ENCODE measurements around the gene HOXC11. TPM values are rescaled to one million over a fixed set of nuclear protein-coding genes. Genes with fewer than 3 reads are reported as not detected.

Gene HOXC11
- total and polyA plus RNA-seq, 4 experiments from 2014 or later = not detected

DNA sequence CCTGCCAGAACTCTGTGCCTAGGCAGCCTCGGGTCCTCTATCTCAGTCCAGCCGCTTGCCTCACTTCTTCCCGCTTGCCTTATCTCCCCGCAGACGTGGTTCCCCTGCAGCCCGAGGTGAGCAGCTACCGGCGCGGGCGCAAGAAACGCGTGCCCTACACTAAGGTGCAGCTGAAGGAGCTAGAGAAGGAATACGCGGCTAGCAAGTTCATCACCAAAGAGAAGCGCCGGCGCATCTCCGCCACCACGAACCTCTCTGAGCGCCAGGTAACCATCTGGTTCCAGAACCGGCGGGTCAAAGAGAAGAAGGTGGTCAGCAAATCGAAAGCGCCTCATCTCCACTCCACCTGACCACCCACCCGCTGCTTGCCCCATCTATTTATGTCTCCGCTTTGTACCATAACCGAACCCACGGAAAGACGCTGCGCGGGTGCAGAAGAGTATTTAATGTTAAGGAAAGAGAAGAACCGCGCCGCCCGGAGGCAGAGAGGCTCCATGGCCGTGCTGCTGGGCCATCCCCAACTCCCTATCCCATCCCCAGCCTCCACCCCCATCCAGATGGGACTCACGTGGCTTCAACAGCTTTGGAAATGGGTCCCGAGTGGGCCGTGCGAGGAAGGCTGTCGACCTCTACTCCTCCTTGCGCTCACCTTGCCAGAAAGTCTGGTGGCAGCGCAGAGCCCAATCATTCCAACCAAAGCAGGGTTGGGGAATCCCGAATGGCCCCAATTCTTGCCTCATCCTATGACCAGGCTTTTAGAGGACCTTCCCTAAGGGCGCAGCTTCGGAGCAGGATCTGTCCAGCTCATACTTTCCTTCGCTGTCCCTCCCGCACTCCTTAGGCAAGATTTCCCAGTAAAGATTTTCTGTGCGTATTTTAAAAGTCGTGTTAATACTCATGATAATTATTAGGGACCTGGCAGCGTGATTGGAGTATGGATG, 27.7 kb upstream of the HOXC11 start:
- no peak for DNase-seq
- CTCF ChIA-PET (ENCODE audit: partially characterized antibody) = interaction anchor here (0.7 kb wide), 1 partner anchor 260 kb away, joined by 3 read pairs; no protein-coding TSS in a partner anchor
- Mint-ChIP-seq H3K9me3 (peaks cover 0 to 10% (median 2%) of the 10 kb centered on the region in 8 donors), H3K27ac (peak overlapping the region in 2 of 7 donors; percentile 10 to 63), H3K27me3 (peaks cover 77 to 84% of the 10 kb centered on the region in 2 donors), H3K4me1 (peaks cover under 1 to 7% (median 3%) of the 10 kb centered on the region in 4 donors), H3K4me3 (peak overlapping the region in 1 of 8 donors; percentile 29), H3K36me3 (no peaks in the 10 kb centered on the region)
- intact Hi-C loops (cut with micrococcal nuclease) = no loop called here
- Histone ChIP-seq H3K4me3 (ENCODE audit: low read length in 2 of 2) (no peak overlapping the region), H3K4me1 (ENCODE audit: insufficient read depth, low read length) (no peaks in the 10 kb centered on the region), H3K27ac (ENCODE audit: low read depth, low read length) (no peak overlapping the region), H3K27me3 (ENCODE audit: insufficient read depth, low read length) (peaks cover 73% of the 10 kb centered on the region), H3K36me3 (ENCODE audit: insufficient read depth, low read length) (no peaks in the 10 kb centered on the region), H3K9me3 (ENCODE audit: control insufficient read depth in 1 of 2, low read length in 2 of 2) (no peaks in the 10 kb centered on the region)
- POLR2A ChIA-PET (ENCODE audit: partially characterized antibody) = no interaction called here

DNA sequence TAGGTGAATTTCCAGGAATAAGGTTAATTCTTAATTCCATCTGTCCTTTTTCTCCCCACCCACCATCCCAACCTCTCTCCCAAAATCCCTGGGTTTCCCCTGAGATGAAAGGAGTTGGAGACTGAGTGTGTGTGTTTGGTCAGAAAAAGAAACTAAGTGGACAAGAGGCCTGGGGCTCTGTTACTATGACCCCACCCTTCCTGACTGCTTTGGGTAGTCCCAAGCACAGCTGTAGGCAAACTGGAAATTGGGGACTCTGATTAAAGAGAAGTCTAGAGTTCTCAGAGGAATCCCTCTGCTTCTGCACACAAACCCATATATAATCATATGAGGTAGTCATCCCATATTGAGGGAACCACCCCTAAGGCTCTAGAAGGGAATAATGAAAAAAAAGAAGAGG, 25.2 kb upstream of the HOXC11 start:
- no peaks in the 10 kb centered on the region for H3K9me3 ChIP-seq (ENCODE audit: control insufficient read depth in 1 of 2, low read length in 2 of 2)
- POLR2A ChIA-PET (ENCODE audit: partially characterized antibody) = no interaction called here
- peaks cover 74 to 85% of the 10 kb centered on the region in 2 donors for H3K27me3 Mint-ChIP-seq

DNA sequence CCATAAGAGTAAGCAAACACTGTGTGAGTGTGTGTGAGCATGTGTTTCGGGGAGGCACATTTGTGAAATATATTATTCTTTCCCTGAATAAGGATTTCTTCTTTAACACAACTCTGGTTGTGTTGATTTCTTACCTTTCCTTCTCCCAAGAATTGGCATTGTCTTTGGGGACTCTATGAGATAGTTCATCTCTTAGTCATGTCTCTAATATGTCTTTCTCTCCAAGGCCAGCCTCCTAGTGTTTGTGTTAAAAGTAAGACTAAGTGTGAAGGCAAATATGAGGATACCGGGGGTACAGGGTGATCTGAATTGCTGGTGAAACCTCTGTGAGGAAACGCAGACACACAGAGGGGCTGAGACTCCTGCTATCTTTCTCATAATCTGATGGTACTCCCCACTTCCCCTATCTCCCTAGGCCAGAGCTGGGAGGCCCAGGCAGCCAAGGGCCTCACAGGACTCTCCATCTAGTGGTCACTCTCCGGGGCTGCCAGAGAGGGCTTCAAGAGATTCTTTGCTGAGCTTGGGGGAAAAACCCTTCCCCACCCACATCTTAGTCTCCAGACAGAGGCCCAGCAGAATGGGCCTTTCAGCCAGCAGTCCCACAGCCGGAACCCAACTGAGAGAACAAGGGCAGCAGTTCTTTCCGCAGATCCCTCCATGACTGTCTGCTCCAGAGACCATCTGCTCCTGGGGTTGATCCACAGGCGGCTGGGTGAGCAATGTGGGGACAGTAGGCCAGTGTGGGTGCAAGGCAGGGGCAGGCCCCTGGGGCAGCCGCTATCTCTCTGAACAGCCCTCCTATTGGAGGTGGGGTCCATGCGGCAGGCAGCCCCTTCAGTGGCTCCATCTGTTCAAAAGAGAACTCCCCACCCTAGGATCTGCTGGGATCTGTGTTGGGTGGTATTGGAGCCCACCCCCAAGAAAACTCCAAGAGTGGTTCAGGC, 24.0 kb upstream of the HOXC11 start:
- CTCF ChIA-PET (ENCODE audit: partially characterized antibody) = no interaction called here
- DNase-seq = no peak
- no peak overlapping the region for H3K4me3 Mint-ChIP-seq
- Histone ChIP-seq H3K9me3 (ENCODE audit: control insufficient read depth in 1 of 2, low read length in 2 of 2) (no peaks in the 10 kb centered on the region), H3K36me3 (ENCODE audit: insufficient read depth, low read length) (no peaks in the 10 kb centered on the region), H3K4me1 (ENCODE audit: insufficient read depth, low read length) (peaks cover 10% of the 10 kb centered on the region), H3K27me3 (ENCODE audit: insufficient read depth, low read length) (peaks cover 88% of the 10 kb centered on the region), H3K4me3 (ENCODE audit: low read length in 2 of 2) (no peak overlapping the region), H3K27ac (ENCODE audit: low read depth, low read length) (no peak overlapping the region)
- no peaks in the 10 kb centered on the region for H3K36me3 Mint-ChIP-seq
- POLR2A ChIA-PET (ENCODE audit: partially characterized antibody) = no interaction called here
- peak overlapping the region in 1 of 7 donors; percentile 74 for H3K27ac Mint-ChIP-seq
- H3K9me3 Mint-ChIP-seq = peaks cover 0 to 31% (median 2%) of the 10 kb centered on the region in 8 donors
- H3K4me1 Mint-ChIP-seq = peaks cover 3 to 38% (median 18%) of the 10 kb centered on the region in 4 donors
- intact Hi-C loops (cut with micrococcal nuclease) = no loop called here
- H3K27me3 Mint-ChIP-seq = peaks cover 74 to 84% of the 10 kb centered on the region in 2 donors

More for the DNA sequence above, 25.2 kb upstream of the HOXC11 start:
- CTCF ChIA-PET (ENCODE audit: partially characterized antibody) = no interaction called here
- H3K4me3 Mint-ChIP-seq = no peak overlapping the region
- H3K9me3 Mint-ChIP-seq = peaks cover 0 to 24% (median 0%) of the 10 kb centered on the region in 8 donors
- H3K4me3 ChIP-seq (ENCODE audit: low read length in 2 of 2) = no peak overlapping the region
- no peak overlapping the region for H3K27ac ChIP-seq (ENCODE audit: low read depth, low read length)
- intact Hi-C loops (cut with micrococcal nuclease) = no loop called here
- H3K4me1 ChIP-seq (ENCODE audit: insufficient read depth, low read length) = peaks cover 10% of the 10 kb centered on the region
- no peak for DNase-seq
- no peak overlapping the region for H3K27ac Mint-ChIP-seq
- no peaks in the 10 kb centered on the region for H3K36me3 ChIP-seq (ENCODE audit: insufficient read depth, low read length)
- no peaks in the 10 kb centered on the region for H3K36me3 Mint-ChIP-seq
- peaks cover 88% of the 10 kb centered on the region for H3K27me3 ChIP-seq (ENCODE audit: insufficient read depth, low read length)
- H3K4me1 Mint-ChIP-seq = peaks cover 0 to 27% (median 12%) of the 10 kb centered on the region in 4 donors

DNA sequence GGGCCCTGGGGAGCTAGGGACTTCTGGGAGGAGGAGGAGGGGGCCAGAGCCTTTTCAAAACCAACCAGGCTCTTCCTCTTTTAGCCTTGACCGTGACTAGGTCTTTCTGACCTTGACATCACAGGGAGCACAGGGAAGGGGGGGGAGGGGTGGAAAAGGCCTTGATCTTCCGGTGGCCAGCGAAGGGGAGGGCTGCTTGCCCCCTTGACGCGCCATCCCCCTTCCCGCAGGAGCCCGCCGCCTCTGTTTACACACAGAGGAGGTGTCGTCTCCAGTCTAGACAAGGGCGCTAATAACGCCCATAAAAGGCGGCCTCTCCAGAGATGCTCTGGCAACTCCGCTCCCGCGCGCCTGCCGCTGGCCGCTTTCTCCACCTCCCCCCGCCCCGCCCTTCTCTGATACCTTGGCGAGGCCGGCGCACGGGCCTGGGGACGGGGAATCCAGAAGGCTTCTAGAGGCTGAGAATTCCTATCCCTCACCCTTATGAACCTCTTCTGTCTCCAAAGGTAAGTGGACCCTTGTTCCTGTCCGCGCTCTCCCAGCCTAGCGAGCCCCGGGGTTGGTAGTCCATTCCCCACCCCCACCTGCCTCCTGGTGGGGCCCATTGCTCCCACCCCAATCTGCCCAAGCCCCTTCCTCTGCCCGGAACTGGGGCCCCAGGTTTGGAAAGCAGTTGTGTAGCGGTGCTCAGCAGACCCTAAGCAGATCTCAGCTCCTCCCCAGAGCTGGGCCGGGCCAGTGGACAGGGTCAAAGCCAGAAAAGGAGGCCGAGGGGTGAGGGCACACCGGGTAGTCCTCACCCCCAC, 23.1 kb upstream of the HOXC11 start:
- Mint-ChIP-seq H3K4me3 (no peak overlapping the region), H3K36me3 (no peaks in the 10 kb centered on the region), H3K27ac (peak overlapping the region in 3 of 7 donors; percentile 22 to 74 (median 59)), H3K9me3 (peaks cover 0 to 38% (median 2%) of the 10 kb centered on the region in 8 donors), H3K27me3 (peaks cover 75 to 84% of the 10 kb centered on the region in 2 donors), H3K4me1 (peaks cover 3 to 41% (median 18%) of the 10 kb centered on the region in 4 donors)
- Histone ChIP-seq H3K27ac (ENCODE audit: low read depth, low read length) (no peak overlapping the region), H3K36me3 (ENCODE audit: insufficient read depth, low read length) (no peaks in the 10 kb centered on the region), H3K4me3 (ENCODE audit: low read length in 2 of 2) (no peak overlapping the region), H3K27me3 (ENCODE audit: insufficient read depth, low read length) (peaks cover 88% of the 10 kb centered on the region), H3K4me1 (ENCODE audit: insufficient read depth, low read length) (peaks cover 10% of the 10 kb centered on the region), H3K9me3 (ENCODE audit: control insufficient read depth in 1 of 2, low read length in 2 of 2) (no peaks in the 10 kb centered on the region)
- ChIA-PET POLR2A (ENCODE audit: partially characterized antibody) (no interaction called here), CTCF (ENCODE audit: partially characterized antibody) (no interaction called here)
- intact Hi-C loops (cut with micrococcal nuclease) = loop anchor here (5.0 kb wide), 1 partner anchor 37 kb away; the partner anchor contains the start of gene HOXC10
- no peak for DNase-seq

DNA sequence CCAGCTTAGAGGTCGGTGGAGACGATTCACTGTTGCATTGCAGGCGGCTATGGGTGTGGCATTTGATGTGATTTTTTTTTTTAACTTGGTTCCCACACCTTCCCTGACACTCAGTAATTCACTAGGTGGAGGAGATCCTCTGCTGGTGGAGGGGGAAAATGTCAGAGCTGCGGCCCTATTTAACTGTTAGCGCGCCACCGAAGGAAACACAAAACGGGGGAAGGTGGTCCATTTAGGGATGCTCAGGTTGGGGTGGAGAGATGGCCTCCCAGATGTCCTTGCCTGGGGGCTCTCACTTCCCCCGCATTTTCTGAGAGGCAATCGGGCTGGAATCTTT, 22.5 kb upstream of the HOXC11 start:
- Mint-ChIP-seq H3K9me3 (peaks cover 0 to 39% (median 2%) of the 10 kb centered on the region in 8 donors), H3K4me1 (peaks cover 3 to 41% (median 14%) of the 10 kb centered on the region in 4 donors), H3K27me3 (peaks cover 69 to 80% of the 10 kb centered on the region in 2 donors), H3K36me3 (no peaks in the 10 kb centered on the region), H3K4me3 (peak overlapping the region in 1 of 8 donors; percentile 52), H3K27ac (peak overlapping the region in 3 of 7 donors; percentile 41 to 74 (median 59))
- Histone ChIP-seq H3K27ac (ENCODE audit: low read depth, low read length) (no peak overlapping the region), H3K27me3 (ENCODE audit: insufficient read depth, low read length) (peaks cover 86% of the 10 kb centered on the region), H3K4me1 (ENCODE audit: insufficient read depth, low read length) (peaks cover 10% of the 10 kb centered on the region), H3K36me3 (ENCODE audit: insufficient read depth, low read length) (no peaks in the 10 kb centered on the region), H3K9me3 (ENCODE audit: control insufficient read depth in 1 of 2, low read length in 2 of 2) (no peaks in the 10 kb centered on the region), H3K4me3 (ENCODE audit: low read length in 2 of 2) (no peak overlapping the region)
- POLR2A ChIA-PET (ENCODE audit: partially characterized antibody) = no interaction called here
- CTCF ChIA-PET (ENCODE audit: partially characterized antibody) = no interaction called here
- DNase-seq = no peak
- intact Hi-C loops (cut with micrococcal nuclease) = loop anchor here (5.0 kb wide), 1 partner anchor 37 kb away; the partner anchor contains the start of gene HOXC10

DNA sequence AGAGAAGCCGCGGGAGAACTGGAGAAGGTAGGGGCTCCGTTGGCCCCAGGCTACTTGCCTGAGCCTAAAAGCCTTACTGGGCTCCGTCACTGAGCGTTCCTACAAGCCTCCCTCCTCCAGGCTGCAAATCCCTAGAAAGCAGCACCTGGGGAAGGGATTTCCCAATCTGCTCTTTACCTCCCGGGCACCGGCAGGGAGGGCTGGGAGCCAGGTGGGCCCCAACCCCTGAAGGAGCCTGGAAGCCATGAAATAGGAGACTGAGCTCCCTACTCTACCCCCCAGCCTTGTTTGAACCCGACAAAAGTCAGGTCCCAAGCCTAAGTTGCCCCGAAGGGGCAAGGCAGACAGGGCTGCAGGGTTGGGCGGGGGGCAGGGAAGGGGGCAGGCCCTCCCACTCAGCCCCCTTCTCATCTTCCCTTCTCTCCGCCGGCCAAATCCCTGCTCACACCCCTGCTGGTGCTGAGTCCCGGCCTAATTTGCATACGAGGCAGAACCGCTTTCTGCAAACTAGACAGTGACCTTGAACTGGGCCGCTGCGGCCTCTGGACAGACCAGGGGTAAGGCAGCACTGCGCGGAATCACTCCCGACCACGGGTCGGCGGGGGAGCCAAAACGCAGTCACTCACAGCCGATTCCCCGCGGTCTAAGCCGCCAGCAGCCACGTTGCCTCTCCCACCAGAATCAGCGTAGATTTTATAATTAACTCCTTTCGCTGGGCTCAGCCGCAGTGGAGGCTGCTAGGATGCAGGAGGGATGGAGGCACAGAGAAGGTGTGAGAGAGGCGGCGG, 21.9 kb upstream of the HOXC11 start:
- H3K4me1 Mint-ChIP-seq = peaks cover 6 to 45% (median 16%) of the 10 kb centered on the region in 4 donors
- peaks cover 69 to 80% of the 10 kb centered on the region in 2 donors for H3K27me3 Mint-ChIP-seq
- peaks cover 0 to 42% (median 2%) of the 10 kb centered on the region in 8 donors for H3K9me3 Mint-ChIP-seq
- CTCF ChIA-PET (ENCODE audit: partially characterized antibody) = no interaction called here
- intact Hi-C loops (cut with micrococcal nuclease) = loop anchor here (5.0 kb wide), 1 partner anchor 36 kb away; the partner anchor contains the start of gene HOXC10
- DNase-seq = no peak
- H3K4me1 ChIP-seq (ENCODE audit: insufficient read depth, low read length) = peaks cover 15% of the 10 kb centered on the region
- H3K4me3 Mint-ChIP-seq = peak overlapping the region in 6 of 8 donors; percentile 13 to 50 (median 42)
- POLR2A ChIA-PET (ENCODE audit: partially characterized antibody) = no interaction called here
- H3K36me3 ChIP-seq (ENCODE audit: insufficient read depth, low read length) = no peaks in the 10 kb centered on the region
- H3K27me3 ChIP-seq (ENCODE audit: insufficient read depth, low read length) = peaks cover 86% of the 10 kb centered on the region
- H3K9me3 ChIP-seq (ENCODE audit: control insufficient read depth in 1 of 2, low read length in 2 of 2) = no peaks in the 10 kb centered on the region
- no peak overlapping the region for H3K27ac ChIP-seq (ENCODE audit: low read depth, low read length)
- H3K36me3 Mint-ChIP-seq = no peaks in the 10 kb centered on the region
- peak overlapping the region in 5 of 7 donors; percentile 60 to 89 (median 80) for H3K27ac Mint-ChIP-seq
- no peak overlapping the region for H3K4me3 ChIP-seq (ENCODE audit: low read length in 2 of 2)

Measured in CD4-positive, alpha-beta memory T cell (primary cell).